ENCODE results near the gene ABCG1.

ABCG1 gene

DNA sequence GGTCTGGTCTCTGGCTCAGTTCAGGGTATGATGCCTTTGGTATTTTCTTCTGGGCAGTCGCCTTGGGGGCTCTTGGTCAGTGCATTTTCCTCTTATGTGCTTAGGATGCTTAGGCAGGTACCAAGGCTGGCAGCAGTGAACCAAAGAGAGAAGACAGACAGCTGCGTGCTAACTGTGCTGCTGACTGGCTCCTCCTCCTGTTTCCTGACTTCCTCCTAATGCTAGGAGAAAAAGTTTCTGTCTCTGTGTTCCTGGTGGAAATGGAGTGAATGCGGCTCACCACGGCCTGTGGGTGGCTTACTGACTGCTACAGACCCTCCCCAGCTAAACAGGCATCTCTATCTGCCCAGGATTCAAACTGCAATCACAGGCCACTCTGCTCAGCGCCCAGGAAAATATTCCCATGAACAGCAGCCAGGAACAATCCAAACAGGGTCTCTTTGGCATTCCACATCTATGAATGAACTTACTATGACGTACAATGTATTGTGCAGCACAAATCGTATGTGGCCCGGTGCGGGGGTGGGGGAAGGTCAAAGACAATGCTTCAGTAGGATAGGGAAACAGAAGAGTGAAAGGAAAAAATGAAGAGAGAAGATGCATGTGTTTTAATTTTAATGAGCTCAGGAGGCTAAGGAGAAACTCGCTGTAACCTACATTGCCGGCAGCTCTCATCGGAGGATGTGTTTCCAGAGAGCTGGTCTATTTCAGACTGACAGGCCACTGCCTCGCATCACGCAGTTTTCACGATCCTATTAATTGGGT lies 2.8 kb downstream of the ABCG1 start:
- no peak for DNase-seq (ENCODE audit: low spot score)
- in situ Hi-C loops (cut with MboI; ENCODE audit: low pct_unique_long_range_greater_than_20kb, low sequenced_read_pairs, unreplicated experiment): no loop called here
- no peak for TF ChIP-seq CTCF (IDR thresholded peaks at IDR 0.05; ENCODE audit: extremely low read depth, insufficient read depth, missing control alignments)

- in situ Hi-C loops (cut with MboI; ENCODE audit: low pct_unique_long_range_greater_than_20kb, low sequenced_read_pairs, unreplicated experiment): no loop called here
- no peak for DNase-seq (ENCODE audit: low spot score)
- TF ChIP-seq CTCF (IDR thresholded peaks at IDR 0.05; ENCODE audit: extremely low read depth, insufficient read depth, missing control alignments): no peak
Observed at GRCh38 chr21:42222386-42222785, 3.4 kb downstream of the ABCG1 start.

DNA sequence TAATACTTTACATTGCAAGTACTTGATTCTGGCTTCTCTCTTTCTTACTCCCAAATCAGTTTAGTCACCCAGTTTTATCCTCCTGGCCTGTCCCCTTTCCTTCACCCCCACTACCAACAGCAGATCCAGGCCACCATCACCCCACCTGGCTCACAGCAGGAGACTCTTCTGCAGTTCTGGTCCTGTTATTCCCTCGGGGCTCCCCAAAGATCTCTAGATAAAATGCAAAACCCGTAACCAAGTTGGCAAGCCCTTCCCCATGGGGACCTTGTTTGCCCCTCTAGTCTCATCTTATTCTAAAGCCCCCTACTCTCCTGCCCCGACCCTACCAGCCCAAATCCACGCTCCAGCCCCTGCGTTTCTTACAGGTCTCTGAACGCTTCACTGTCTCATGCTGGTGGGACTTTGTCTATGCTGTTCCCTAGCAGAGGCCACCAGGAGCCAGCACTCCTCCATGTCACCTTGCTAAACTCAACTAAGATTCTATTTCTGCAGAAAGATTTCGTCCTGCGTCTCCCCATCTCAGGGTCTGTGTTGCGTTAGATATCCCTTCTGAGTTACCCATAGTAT lies 4.0 kb downstream of the ABCG1 start:
- in situ Hi-C loops (cut with MboI; ENCODE audit: low pct_unique_long_range_greater_than_20kb, low sequenced_read_pairs, unreplicated experiment): no loop called here
- no peak for TF ChIP-seq CTCF (IDR thresholded peaks at IDR 0.05; ENCODE audit: extremely low read depth, insufficient read depth, missing control alignments)
- no peak for DNase-seq (ENCODE audit: low spot score)

DNA sequence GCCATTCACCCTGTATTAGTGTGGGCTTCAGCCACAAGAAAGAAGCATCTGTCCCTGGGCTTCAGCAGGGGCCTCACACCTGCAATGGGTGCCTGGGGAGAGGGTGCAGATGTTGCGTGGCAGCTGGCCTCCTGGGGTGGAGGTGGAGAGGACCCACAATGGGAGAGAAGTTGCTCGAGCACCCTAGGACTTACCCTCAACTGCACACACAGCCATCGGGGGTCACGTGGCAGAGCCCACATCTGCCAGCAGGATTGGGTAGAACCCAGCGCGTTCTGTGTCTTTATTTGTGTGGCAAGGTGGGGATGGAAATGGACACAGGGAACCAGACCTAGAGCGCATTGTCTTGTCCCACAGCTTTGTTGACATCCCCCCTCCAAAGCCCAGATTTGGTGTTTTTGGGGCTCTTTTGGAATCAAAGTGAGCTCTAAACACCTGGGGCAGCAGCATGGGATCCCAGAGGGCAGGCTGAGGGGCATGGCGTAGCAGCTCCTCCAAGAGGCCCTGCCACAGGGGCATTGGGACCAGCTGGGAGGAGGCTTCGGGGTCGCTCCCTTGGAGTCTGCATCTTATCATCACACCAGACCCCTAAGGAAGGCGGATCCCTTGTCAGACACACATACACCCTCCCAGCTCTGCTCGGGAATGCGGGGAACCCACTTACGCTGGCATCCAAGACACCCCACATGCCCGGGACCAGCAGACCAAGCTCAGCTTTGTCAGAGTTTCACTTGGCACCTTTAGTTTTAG lies 5.1 kb downstream of the ABCG1 start:
- no peak for TF ChIP-seq CTCF (IDR thresholded peaks at IDR 0.05; ENCODE audit: extremely low read depth, insufficient read depth, missing control alignments)
- DNase-seq (ENCODE audit: low spot score): no peak
- in situ Hi-C loops (cut with MboI; ENCODE audit: low pct_unique_long_range_greater_than_20kb, low sequenced_read_pairs, unreplicated experiment): no loop called here

DNA sequence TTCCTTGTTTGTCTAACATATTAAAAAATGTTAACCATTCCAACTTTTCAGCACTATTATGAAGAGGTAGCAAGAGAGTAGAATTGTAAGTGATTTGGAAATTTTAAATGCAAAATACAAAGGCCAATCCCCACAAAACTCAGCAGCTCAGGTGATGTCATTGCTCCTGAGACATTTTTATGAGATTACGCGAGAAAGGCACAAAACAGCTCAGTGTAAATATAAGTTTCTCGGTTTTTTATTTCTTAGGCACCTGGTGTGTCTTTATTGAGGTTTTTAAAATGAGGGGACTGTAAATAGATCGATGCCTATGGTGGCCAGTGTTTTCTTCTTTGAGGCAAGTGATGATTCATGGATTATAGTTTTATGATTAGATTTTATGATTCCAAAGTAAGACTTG lies 6.1 kb downstream of the ABCG1 start:
- no peak for TF ChIP-seq CTCF (IDR thresholded peaks at IDR 0.05; ENCODE audit: extremely low read depth, insufficient read depth, missing control alignments)
- DNase-seq (ENCODE audit: low spot score): no peak
- in situ Hi-C loops (cut with MboI; ENCODE audit: low pct_unique_long_range_greater_than_20kb, low sequenced_read_pairs, unreplicated experiment): no loop called here

- no peak for TF ChIP-seq CTCF (IDR thresholded peaks at IDR 0.05; ENCODE audit: extremely low read depth, insufficient read depth, missing control alignments)
- no peak for DNase-seq (ENCODE audit: low spot score)
- in situ Hi-C loops (cut with MboI; ENCODE audit: low pct_unique_long_range_greater_than_20kb, low sequenced_read_pairs, unreplicated experiment): no loop called here
Observed at GRCh38 chr21:42225571-42226155, 6.7 kb downstream of the ABCG1 start.
